ENCODE data around the gene IQGAP2.

The IQGAP2 gene

DNA sequence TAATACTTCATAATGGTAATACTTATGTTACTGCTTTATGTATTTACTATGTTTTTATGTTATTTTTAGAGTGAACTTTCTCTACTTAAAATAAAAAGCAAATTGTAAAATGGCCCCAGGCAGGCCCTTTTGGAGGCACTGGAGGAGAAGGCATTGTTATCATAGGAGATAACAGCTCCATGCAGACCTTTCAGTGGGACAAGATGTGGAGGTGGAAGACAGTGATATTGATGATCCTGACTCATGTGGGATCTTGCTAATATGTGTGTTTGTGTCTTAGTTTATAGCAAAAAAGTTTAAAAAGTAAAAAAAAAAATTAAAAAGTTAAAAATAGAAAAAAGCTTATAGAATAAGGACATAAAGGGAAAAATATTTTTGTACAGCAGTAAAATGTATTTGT, 74.5 kb downstream of the IQGAP2 start:
- no peak for DNase-seq (ENCODE audit: low read depth)

DNA sequence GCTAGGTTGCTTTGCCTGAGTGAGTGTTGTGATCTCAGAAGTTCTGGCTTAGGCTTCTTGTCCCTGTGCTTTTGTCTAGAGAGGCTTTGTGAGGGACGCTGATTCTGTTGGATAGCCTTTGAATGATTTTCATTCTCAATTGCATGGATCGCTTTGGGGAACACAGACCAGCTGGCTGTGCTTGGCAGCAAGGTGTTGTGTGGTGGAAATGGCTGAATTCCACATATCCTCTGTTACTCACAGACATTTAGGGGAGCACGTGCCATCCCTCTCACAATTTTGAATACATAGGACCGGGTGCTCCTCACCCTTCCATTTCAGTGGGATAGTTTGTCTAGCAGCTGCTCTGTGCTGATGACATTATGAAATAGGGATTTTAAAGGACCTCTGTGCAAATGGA, 76.2 kb downstream of the IQGAP2 start:
- DNase-seq (ENCODE audit: low read depth), result no peak

DNA sequence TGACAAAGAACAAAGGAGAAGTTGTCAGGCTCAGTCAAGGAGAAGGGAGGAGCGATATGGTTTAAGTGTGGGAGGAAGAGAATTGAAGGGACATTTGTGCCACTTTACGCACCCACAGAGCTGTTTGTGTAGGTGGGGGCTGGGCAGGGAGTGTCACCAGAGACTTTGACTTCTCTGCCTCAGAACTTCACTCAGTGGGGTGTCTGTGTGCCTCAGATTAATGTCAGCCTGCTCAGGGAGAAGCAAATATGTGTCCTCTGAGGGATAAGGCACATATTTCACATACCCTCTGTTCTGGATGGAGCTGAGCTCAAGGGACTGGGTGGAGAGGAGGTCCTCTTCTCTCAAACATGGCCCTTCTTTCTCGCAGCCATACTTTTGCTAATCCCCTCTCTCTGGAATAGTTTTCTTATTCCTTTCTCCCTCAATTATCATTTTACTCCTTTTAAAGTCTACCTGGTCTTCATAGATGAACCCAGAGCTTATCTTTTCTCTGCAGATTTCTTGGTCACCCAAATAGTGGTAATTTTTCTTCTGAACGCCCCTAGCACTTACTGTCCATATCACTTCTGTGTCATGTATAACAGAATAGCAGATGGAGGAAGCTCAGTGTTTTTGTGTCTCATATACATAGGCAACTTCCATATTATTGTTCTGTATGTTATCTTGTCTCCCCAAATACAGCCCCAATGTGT, 77.0 kb downstream of the IQGAP2 start:
- no peak for DNase-seq (ENCODE audit: low read depth)

GRCh38 chr5:76482984-76483383, 79.9 kb downstream of the IQGAP2 start:
- DNase-seq (ENCODE audit: low read depth), result no peak

DNA sequence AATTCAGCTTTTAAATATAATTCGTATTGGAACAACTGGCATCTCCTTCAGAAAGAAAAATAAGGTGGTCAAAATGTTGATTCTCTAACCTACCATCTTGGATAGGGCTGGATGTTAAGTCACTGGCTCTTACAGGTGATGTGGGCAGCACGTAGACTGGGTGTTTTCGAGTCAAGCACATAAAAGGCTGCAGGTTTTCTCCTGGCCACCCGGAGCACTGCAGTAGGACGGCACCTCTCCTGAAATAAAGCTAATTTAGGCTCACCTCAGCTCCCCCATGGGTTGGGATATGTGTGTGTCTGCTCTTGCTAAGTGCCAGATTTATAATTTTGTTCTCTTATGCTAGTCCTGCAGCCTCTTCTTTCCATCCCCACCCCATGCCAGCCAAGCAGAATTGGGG, 80.3 kb downstream of the IQGAP2 start:
- no peak for DNase-seq (ENCODE audit: low read depth)

- DNase-seq (ENCODE audit: low read depth), result no peak
These were observed 80.8 kb downstream of the IQGAP2 start for GRCh38 chr5:76483881-76484280.

GRCh38 chr5:76485511-76485910, 82.4 kb downstream of the IQGAP2 start:
- no peak for DNase-seq (ENCODE audit: low read depth)

DNA sequence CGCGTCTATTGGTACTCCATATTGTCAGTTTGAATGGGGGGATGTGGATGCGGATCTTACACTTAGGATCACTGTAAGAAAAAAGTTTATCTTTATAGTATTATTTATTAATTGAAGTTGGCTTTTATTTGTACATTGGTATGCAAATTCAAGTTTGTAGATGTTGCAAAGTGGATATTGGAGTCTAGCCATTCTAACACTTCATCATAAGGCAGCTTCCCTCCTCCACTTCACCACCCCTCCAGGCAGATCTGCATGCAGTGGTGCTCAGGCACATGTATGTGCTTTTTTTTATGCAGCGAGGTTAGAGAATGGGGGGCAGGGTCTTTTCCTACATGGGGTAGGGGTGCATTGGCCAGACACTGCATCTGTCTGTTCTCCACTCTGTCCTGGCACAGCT, 84.3 kb downstream of the IQGAP2 start:
- DNase-seq (ENCODE audit: low read depth), result no peak

DNA sequence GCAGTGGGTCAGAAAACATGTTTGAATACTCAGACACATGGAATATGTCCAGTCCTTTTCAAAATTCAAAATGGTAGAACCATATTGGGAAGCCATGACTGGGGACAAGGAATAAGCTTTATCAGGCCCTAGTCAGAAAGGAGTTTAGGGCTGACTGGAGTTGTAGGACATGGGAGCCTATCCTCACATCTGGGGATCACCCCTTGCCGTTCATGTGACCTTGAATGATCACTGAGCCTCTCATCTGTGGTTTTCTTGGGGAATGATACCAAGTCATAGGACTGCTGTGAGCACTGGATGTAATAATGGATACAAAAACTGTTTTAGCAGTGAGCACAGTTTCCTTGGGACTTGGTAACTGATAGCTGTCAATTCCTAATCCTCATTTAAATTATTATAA, 84.7 kb downstream of the IQGAP2 start:
- DNase-seq (ENCODE audit: low read depth), result no peak

- DNase-seq (ENCODE audit: low read depth), result no peak
These were observed 85.9 kb downstream of the IQGAP2 start for GRCh38 chr5:76488969-76489368.

DNA sequence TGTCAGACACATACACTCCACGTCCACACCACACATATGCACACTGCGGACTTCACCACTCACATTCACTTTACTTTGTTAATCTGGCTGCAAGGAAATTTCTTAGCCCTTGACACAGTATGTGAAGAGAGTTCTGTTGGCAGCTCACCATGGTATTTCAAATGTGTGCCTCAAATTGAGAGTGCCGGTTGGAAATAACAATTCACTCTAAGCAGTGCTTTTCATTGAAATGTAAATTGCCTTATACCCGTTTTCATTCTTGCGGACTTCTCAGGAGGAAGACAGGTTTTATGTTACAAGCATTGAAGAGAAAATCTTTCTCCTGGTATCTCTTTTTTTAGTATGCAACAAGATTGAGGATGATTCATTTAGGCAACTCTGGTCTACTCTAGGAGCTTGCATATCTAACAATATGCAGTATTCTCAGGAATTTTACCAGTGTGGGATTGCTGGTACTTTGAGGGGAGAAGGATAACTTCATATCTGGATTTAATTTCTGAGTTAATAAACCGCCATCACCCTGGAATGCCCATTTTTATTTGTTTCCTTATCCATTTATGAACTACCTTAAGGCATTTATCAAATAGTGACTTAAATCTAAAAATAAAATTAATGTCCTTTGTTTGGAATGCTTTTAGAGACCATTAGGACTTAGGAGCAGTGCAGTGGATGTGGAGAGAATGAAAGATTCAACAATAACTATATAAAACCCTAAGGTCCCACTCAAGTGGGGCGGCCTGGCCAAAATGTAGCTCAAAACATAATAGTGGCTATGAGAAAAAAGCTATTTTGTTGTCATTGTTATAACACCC, 87.0 kb downstream of the IQGAP2 start:
- no peak for DNase-seq (ENCODE audit: low read depth)

DNA sequence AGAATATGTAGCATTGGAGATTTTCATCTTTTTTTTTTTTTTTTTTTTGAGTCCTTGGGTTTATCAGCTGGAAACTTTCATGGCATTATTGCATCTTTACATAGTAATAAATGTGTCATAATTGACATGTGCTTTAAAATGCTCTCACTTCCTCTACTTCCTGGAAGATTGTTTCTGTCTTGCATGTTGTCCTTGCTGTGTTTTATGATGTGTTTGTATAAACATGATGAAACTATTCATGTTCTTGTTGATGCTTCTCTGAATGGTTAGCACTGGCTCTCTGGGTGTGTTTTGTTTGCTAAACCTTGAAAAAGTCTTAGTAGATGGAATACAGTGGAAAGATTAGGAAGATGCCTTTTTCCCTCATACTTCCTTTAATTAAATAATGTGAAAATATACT, 87.9 kb downstream of the IQGAP2 start:
- DNase-seq (ENCODE audit: low read depth), result no peak

GRCh38 chr5:76492819-76493189, 89.7 kb downstream of the IQGAP2 start:
- DNase-seq (ENCODE audit: low read depth), result no peak

- DNase-seq (ENCODE audit: low read depth), result no peak
These were observed 90.2 kb downstream of the IQGAP2 start for GRCh38 chr5:76493190-76493837.

GRCh38 chr5:76494201-76494600, 91.1 kb downstream of the IQGAP2 start:
- no peak for DNase-seq (ENCODE audit: low read depth)

GRCh38 chr5:76495870-76496269, 92.8 kb downstream of the IQGAP2 start:
- no peak for DNase-seq (ENCODE audit: low read depth)

GRCh38 chr5:76497065-76497460, 94.0 kb downstream of the IQGAP2 start:
- no peak for DNase-seq (ENCODE audit: low read depth)

GRCh38 chr5:76497986-76498717, 95.1 kb downstream of the IQGAP2 start:
- no peak for DNase-seq (ENCODE audit: low read depth)

DNA sequence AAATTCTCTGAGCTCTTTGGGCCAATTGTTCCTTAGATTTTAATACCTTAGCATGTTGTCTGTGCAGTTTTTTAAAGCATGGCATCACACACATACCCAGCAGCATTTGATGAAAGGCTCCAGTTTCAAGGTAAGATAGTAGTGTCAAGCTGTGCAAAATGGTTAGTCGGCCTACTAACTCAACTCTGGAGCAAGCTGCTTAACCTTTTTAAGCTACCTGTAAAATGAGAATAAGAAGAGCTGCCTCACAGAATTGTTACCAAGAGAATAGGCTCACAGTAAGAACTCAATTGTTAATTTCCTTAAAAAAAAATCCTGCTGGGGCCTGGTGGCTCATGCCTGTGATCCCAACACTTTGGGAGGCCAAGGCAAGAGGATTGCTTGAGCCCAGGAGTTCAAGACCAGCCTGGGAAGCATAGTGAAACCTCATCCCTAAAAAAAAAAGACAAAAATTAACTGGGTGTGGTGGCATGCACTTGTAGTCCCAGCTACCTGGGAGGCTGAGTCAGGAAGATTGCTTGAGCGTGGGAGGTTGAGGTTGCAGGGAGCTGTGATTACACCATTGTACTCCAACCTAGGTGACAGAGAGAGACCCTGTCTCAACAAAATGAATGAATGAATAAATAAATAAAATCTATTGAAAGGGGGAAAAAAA, 96.5 kb downstream of the IQGAP2 start:
- no peak for DNase-seq (ENCODE audit: low read depth)

DNA sequence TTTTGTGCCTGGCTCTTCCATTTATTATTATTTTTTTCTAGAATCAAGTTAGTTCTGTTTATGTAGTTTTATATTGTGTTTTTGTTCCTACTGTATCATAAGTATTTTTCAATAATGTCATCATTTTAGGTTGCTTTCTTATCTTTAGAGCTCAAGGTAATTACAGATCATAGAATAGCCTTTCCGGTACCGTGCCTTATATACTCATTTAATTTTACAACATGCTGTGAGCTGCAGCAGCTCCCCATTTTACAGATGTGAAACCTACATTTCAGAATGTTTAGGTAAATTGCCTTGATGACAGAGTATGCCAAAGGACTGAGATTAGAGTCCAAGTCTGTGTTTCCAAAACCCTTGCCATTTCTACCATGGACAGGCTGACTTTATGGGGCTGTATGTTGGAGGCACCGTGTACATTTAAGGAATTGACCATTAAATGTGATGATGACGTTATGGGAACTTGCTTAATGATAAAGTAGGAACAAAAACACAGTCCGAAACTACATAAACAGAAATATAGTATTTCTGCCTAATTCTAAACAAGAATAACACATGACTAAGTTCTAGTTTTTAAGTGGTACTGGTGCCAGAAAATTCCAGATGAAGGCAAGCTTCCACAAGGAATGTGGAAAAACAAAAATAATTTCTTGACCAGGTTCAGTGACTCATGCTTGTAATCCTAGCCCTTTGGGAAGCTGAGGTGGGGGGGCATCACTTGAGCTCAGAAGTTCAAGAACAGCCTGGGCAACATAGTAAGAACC, 97.7 kb downstream of the IQGAP2 start:
- DNase-seq (ENCODE audit: low read depth), result no peak

GRCh38 chr5:76503929-76504328, 100.8 kb downstream of the IQGAP2 start:
- no peak for DNase-seq (ENCODE audit: low read depth)
